Type B pancreatic cell (in vitro differentiated cells): Measurements from ENCODE around the gene UBR7. TPM values are rescaled to one million over a fixed set of nuclear protein-coding genes. Genes with fewer than 3 reads are reported as not detected.

Source experiments
- DNase-seq: peaks from one replicate; pipeline ENCODE4 v3.0.0; 2021; ENCODE audit warnings: mixed read lengths; ENCODE audit not compliant: unreplicated experiment; ENCODE audit errors: extremely low spot score
- H3K27ac Mint-ChIP-seq: 2 replicates; pipeline ENCODE4 v1.8.0; 2021; ENCODE audit warnings: mild to moderate bottlenecking, mixed read lengths
- H3K27me3 Mint-ChIP-seq: 2 replicates; pipeline ENCODE4 v1.8.0; 2021; ENCODE audit warnings: mixed read lengths
- H3K36me3 Mint-ChIP-seq: 2 replicates; pipeline ENCODE4 v1.8.0; 2021; ENCODE audit warnings: mixed read lengths
- H3K4me1 Mint-ChIP-seq: one replicate; pipeline ENCODE4 v1.8.0; 2021; ENCODE audit warnings: mixed read lengths; ENCODE audit not compliant: unreplicated experiment
- H3K4me3 Mint-ChIP-seq: 2 replicates; pipeline ENCODE4 v1.8.0; 2021; ENCODE audit warnings: mild to moderate bottlenecking, mixed read lengths
- H3K9me3 Mint-ChIP-seq: 2 replicates; pipeline ENCODE4 v1.8.0; 2021; ENCODE audit warnings: mixed read lengths
- total RNA-seq: library from RNA; stranded (reverse); gene quantifications from 2 replicates; pipeline ENCODE4 v1.2.1, GENCODE V29; 2021; ENCODE audit warnings: low replicate concordance
- TF ChIP-seq, protein P1 (sequence below): fragments of 200-600 bp; sonication (generic); conservative IDR thresholded peaks from 2 replicates; pipeline ENCODE4 v1.5.0; 2021; ENCODE audit warnings: antibody characterized with exemption, mild to moderate bottlenecking

The UBR7 gene
- total RNA-seq, 1 donor from 2014 or later: 21.7 TPM

DNA sequence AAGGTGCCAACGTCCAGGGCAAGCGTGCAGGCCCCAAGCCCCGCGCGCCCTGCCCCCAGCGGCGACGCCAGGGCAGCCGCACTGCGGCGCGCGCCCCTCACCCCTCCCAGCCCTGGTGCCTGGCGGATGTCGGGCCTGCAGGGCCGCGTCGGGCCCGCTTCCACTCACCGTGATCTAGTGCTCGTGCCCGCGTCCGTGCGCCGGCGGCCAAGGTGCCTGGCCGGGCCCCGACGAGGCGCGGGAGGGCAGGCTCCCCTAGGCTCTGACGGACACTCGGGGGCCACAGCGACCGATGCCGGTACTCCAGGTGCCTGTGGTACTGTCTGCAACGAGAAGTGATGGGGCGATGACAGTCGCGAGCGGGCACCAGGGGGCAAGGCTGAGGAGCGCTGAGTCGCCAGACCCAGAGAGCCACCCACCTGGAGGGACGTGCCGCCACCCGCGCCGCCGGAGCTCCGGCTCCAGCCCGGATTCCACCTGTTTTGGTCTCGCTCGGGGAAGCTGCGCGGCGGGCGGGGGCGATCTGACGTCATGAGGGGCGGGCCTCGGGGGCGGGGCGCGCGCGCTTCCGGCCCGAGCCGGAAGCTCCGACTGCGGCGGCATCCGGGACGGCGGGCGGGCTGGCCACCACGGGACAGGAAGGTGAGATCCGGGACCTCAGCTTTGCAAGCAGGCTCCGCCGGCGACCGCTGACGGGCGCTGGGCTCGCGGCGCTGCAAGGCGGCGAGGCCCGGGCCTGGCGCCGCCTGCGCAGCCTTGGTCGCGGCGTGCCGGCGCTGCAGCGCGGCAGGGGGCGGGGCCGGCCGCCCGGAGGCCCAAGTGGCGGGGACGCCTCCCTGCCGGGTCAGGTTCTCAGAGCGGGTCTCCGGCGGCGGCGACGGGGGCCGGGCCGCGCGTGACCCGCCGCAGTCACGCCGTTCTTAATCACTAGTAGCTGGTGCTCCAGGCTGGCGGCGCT is 22.4 kb upstream of the UBR7 start, which contains the start of the genes LYSET and MOAP1:
Gene LYSET, plus strand, starts transcription at position 927 of the 958 bp plus-strand sequence. CDS start 89 bp downstream, outside the sequence.
Gene MOAP1, minus strand, starts transcription at position 507 of the 958 bp plus-strand sequence. CDS start 655 bp downstream, outside the sequence.
- Mint-ChIP-seq H3K27me3 (no peaks in the 10 kb centered on the region), H3K9me3 (no peaks in the 10 kb centered on the region), H3K4me3 (peak within 1 kb of the TSS; percentile 93), H3K4me1 (peaks cover 21% of the 10 kb centered on the region), H3K36me3 (no peaks in the 10 kb centered on the region), H3K27ac (peak within 1 kb of the TSS; percentile 93)
- peak; percentile 88 for DNase-seq
- TF ChIP-seq, protein P1, sequence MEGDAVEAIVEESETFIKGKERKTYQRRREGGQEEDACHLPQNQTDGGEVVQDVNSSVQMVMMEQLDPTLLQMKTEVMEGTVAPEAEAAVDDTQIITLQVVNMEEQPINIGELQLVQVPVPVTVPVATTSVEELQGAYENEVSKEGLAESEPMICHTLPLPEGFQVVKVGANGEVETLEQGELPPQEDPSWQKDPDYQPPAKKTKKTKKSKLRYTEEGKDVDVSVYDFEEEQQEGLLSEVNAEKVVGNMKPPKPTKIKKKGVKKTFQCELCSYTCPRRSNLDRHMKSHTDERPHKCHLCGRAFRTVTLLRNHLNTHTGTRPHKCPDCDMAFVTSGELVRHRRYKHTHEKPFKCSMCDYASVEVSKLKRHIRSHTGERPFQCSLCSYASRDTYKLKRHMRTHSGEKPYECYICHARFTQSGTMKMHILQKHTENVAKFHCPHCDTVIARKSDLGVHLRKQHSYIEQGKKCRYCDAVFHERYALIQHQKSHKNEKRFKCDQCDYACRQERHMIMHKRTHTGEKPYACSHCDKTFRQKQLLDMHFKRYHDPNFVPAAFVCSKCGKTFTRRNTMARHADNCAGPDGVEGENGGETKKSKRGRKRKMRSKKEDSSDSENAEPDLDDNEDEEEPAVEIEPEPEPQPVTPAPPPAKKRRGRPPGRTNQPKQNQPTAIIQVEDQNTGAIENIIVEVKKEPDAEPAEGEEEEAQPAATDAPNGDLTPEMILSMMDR: peak; percentile 66

DNA sequence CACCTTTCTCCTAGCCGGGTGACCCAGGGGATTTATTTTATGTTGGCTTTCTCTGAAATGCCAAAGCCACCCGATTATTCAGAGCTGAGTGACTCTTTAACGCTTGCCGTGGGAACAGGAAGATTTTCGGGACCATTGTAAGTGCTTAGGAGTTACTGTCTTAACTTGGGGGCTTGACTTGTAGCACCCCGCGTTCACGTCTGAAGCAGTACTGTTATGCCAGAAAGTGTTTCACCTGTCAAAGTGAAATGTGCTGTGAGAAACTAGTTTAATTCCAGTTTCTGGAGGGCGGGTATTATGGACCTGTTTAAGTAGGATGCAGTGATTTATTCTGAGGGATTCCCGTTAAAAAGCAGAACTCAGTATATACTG is 21.7 kb upstream of the UBR7 start:
- TF ChIP-seq, protein P1: no peak
- no peak for DNase-seq
- peak overlapping the region; percentile 93 for H3K27ac Mint-ChIP-seq
- H3K27me3 Mint-ChIP-seq: no peaks in the 10 kb centered on the region
- no peaks in the 10 kb centered on the region for H3K36me3 Mint-ChIP-seq
- no peaks in the 10 kb centered on the region for H3K9me3 Mint-ChIP-seq
- peaks cover 21% of the 10 kb centered on the region for H3K4me1 Mint-ChIP-seq
- peak overlapping the region; percentile 93 for H3K4me3 Mint-ChIP-seq

DNA sequence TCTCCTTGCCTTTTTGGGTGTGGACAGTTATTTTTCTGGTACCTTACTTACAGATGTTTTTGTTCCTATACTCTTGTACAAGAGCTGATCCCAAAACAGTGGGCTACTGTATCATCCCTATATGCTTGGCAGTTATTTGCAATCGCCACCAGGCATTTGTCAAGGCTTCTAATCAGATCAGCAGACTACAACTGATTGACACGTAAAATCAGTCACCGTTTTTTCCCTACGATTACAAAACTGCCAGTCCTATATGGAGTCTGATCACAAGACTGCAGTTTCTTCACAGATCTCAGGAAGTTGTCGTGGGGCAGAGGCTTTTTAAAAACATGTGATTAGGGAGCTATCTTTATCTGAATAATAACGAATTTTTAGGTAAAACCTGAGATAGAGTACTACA is 20.6 kb upstream of the UBR7 start:
- peak overlapping the region; percentile 32 for H3K27ac Mint-ChIP-seq

DNA sequence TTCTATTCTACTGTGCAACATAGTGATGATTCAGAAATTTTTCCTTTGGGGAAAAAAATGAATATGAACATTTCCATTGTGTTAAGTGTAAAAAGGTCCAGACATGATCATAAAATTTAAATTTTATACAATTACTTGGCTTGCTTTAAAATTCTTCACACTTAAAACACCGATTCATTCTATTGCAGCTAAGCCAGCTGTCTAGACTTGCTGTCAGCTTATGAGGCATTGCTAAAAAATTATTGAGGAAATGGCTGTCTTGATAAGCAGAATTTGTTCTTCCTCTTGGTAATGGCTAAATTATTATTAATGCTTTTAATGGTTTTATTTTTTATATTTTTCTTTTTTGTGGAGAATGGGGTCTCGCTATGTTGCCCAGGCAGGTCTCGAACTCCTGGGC is 20.1 kb upstream of the UBR7 start:
- peaks cover 21% of the 10 kb centered on the region for H3K4me1 Mint-ChIP-seq
- no peaks in the 10 kb centered on the region for H3K9me3 Mint-ChIP-seq
- TF ChIP-seq, protein P1: no peak
- H3K27ac Mint-ChIP-seq: no peak overlapping the region
- no peaks in the 10 kb centered on the region for H3K27me3 Mint-ChIP-seq
- no peak overlapping the region for H3K4me3 Mint-ChIP-seq
- H3K36me3 Mint-ChIP-seq: no peaks in the 10 kb centered on the region
- no peak for DNase-seq

More for the DNA sequence above, 20.6 kb upstream of the UBR7 start:
- no peak for DNase-seq
- Mint-ChIP-seq H3K9me3 (no peaks in the 10 kb centered on the region), H3K4me3 (peak overlapping the region; percentile 78), H3K4me1 (peaks cover 21% of the 10 kb centered on the region), H3K36me3 (no peaks in the 10 kb centered on the region), H3K27me3 (no peaks in the 10 kb centered on the region)
- TF ChIP-seq, protein P1: no peak

DNA sequence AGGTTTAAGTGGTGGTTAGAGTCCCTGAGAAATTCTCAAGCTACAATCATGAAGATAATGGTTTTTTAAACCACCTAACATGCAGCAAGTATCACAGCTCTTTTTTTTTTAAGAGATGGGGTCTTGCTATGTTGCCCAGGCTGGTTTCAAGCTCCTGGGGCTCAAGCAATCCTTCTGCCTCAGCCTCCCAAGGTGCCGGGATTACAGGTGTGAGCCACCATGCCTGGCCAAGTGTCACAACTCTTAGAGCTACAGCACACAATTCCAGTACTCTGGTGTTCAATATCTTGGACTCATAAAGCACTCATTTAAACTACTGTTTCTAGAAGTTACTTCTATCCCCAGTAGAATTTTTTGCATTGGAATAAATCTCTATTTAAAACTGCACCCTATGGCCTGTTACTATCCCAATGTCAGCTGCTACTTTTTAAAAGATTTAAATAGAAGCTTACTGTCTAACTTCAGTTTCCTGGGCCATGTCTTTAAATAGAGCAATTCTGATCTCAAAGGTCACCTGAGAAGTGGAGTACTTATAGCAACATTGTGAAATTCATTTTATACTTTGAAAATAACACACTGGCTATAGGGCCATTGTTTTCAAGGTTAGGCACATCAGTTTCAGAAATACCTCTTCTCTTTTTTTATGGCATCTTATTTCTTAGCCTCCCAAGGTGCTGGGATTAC is 11.6 kb upstream of the UBR7 start:
- Mint-ChIP-seq H3K4me1 (no peaks in the 10 kb centered on the region), H3K36me3 (no peaks in the 10 kb centered on the region), H3K27ac (no peak overlapping the region), H3K9me3 (no peaks in the 10 kb centered on the region), H3K27me3 (no peaks in the 10 kb centered on the region), H3K4me3 (no peak overlapping the region)
- no peak for DNase-seq
- TF ChIP-seq, protein P1: no peak
